Measurements from ENCODE around the gene PCDHGA3. TPM values are rescaled to one million over a fixed set of nuclear protein-coding genes. Genes with fewer than 3 reads are reported as not detected.
"Not testable (repeated sequence)": the region's sequence is repeated elsewhere in the genome, so short reads cannot be mapped to it uniquely, and the experiment has no call there.

PCDHGA3 gene
- total RNA-seq, 2 experiments from 2014 or later: not detected

DNA sequence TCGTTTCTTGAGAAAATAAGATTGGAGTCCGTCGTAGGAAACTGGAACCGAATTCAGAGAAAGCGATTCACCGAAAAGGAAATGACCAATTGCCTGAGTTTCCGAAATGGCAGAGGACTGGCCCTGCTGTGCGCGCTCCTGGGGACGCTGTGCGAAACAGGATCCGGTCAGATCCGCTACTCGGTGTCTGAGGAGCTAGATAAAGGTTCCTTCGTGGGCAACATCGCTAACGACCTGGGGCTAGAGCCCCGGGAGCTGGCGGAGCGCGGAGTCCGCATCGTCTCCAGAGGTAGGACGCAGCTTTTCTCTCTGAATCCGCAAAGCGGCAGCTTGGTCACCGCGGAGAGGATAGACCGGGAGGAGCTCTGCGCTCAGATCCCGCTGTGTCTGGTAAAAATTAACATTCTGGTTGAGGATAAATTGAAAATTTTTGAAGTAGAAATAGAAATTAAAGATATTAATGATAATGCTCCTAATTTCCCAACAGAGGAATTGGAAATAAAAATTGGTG lies 379 bp downstream of the PCDHGA3 start:
- intact Hi-C loops (cut with DNase I, micrococcal nuclease): no loop called here

GRCh38 chr5:141345327-141345726 lies 1.7 kb downstream of the PCDHGA3 start:
- Mint-ChIP-seq H3K27ac (no peak overlapping the region), H3K4me1 (ENCODE audit: low read depth) (no peaks in the 10 kb centered on the region), H3K9me3 (peaks cover 19% of the 10 kb centered on the region), H3K36me3 (ENCODE audit: low read depth) (peaks cover 44% of the 10 kb centered on the region), H3K27me3 (peaks cover 90% of the 10 kb centered on the region), H3K4me3 (no peak overlapping the region)
- peaks cover 55 to 65% of the 10 kb centered on the region in 2 experiments for H3K27me3 ChIP-seq (ENCODE audit: control insufficient read depth in 1 of 2, insufficient read depth in 2 of 2, low read length in 2 of 2)
- no peak for ATAC-seq (ENCODE audit: poor library complexity)
- H3K36me3 ChIP-seq (ENCODE audit: insufficient read depth, low read length): no peaks in the 10 kb centered on the region
- H3K9me3 ChIP-seq (ENCODE audit: control insufficient read depth in 1 of 2, insufficient read depth in 1 of 2, low read length in 2 of 2): peaks cover 28 to 47% of the 10 kb centered on the region in 2 experiments
- no peak overlapping the region for H3K27ac ChIP-seq (ENCODE audit: low read depth in 1 of 2, low read length in 2 of 2)
- no peak overlapping the region for H3K4me3 ChIP-seq (ENCODE audit: low read length)
- ChIA-PET CTCF (no interaction called here), POLR2A (no interaction called here)
- no peak for DNase-seq
- intact Hi-C loops (cut with DNase I, micrococcal nuclease): no loop called here
- TF ChIP-seq, protein P1, sequence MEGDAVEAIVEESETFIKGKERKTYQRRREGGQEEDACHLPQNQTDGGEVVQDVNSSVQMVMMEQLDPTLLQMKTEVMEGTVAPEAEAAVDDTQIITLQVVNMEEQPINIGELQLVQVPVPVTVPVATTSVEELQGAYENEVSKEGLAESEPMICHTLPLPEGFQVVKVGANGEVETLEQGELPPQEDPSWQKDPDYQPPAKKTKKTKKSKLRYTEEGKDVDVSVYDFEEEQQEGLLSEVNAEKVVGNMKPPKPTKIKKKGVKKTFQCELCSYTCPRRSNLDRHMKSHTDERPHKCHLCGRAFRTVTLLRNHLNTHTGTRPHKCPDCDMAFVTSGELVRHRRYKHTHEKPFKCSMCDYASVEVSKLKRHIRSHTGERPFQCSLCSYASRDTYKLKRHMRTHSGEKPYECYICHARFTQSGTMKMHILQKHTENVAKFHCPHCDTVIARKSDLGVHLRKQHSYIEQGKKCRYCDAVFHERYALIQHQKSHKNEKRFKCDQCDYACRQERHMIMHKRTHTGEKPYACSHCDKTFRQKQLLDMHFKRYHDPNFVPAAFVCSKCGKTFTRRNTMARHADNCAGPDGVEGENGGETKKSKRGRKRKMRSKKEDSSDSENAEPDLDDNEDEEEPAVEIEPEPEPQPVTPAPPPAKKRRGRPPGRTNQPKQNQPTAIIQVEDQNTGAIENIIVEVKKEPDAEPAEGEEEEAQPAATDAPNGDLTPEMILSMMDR (IDR thresholded peaks at IDR 0.05): no peak
- H3K4me1 ChIP-seq (ENCODE audit: insufficient read depth, low read length): peaks cover 2% of the 10 kb centered on the region

More for the DNA sequence above, 379 bp downstream of the PCDHGA3 start:
- peak overlapping the region; percentile 27 for H3K4me3 Mint-ChIP-seq
- Histone ChIP-seq H3K9me3 (ENCODE audit: control insufficient read depth in 1 of 2, insufficient read depth in 1 of 2, low read length in 2 of 2) (peaks cover 34 to 53% of the 10 kb centered on the region in 2 experiments), H3K27me3 (ENCODE audit: control insufficient read depth in 1 of 2, insufficient read depth in 2 of 2, low read length in 2 of 2) (peaks cover 59 to 61% of the 10 kb centered on the region in 2 experiments), H3K36me3 (ENCODE audit: insufficient read depth, low read length) (no peaks in the 10 kb centered on the region), H3K4me1 (ENCODE audit: insufficient read depth, low read length) (no peaks in the 10 kb centered on the region), H3K27ac (ENCODE audit: low read depth in 1 of 2, low read length in 2 of 2) (no peak overlapping the region), H3K4me3 (ENCODE audit: low read length) (peak overlapping the region; percentile 9)
- DNase-seq (no peak), ATAC-seq (ENCODE audit: poor library complexity) (no peak)
- peaks cover 41% of the 10 kb centered on the region for H3K36me3 Mint-ChIP-seq (ENCODE audit: low read depth)
- ChIA-PET CTCF (interaction anchor here (1.5 kb wide), 1 partner anchor 220 kb away, joined by 4 read pairs; no protein-coding TSS in a partner anchor), POLR2A (interaction anchor here (1.1 kb wide), 1 partner anchor 24 kb away, joined by 5 read pairs; the partner anchor contains the start of gene TAF7)
- no peaks in the 10 kb centered on the region for H3K4me1 Mint-ChIP-seq (ENCODE audit: low read depth)
- H3K27me3 Mint-ChIP-seq: peaks cover 87% of the 10 kb centered on the region
- peaks cover 18% of the 10 kb centered on the region for H3K9me3 Mint-ChIP-seq
- TF ChIP-seq, protein P1 (IDR thresholded peaks at IDR 0.05): no peak
- no peak overlapping the region for H3K27ac Mint-ChIP-seq

GRCh38 chr5:141346017-141346416 lies 2.4 kb downstream of the PCDHGA3 start:
- Mint-ChIP-seq H3K27me3 (peaks cover 94% of the 10 kb centered on the region), H3K9me3 (peaks cover 21% of the 10 kb centered on the region), H3K36me3 (ENCODE audit: low read depth) (peaks cover 43% of the 10 kb centered on the region)
- H3K4me3 ChIP-seq (ENCODE audit: low read length); H3K27ac ChIP-seq (ENCODE audit: low read depth in 1 of 2, low read length in 2 of 2); ATAC-seq (ENCODE audit: poor library complexity); POLR2A ChIA-PET; DNase-seq; CTCF ChIA-PET; H3K4me1 Mint-ChIP-seq (ENCODE audit: low read depth); H3K4me1 ChIP-seq (ENCODE audit: insufficient read depth, low read length); H3K4me3 Mint-ChIP-seq; H3K36me3 ChIP-seq (ENCODE audit: insufficient read depth, low read length); intact Hi-C loops (cut with DNase I, micrococcal nuclease); H3K27ac Mint-ChIP-seq: not testable (repeated sequence)
- Histone ChIP-seq H3K9me3 (ENCODE audit: control insufficient read depth in 1 of 2, insufficient read depth in 1 of 2, low read length in 2 of 2) (peaks cover 33 to 45% of the 10 kb centered on the region in 2 experiments), H3K27me3 (ENCODE audit: control insufficient read depth in 1 of 2, insufficient read depth in 2 of 2, low read length in 2 of 2) (peaks cover 60 to 72% of the 10 kb centered on the region in 2 experiments)

Data from CD4-positive, alpha-beta T cell (primary cell).